ENCODE results near the gene EVA1B. TPM values are rescaled to one million over a fixed set of nuclear protein-coding genes. Genes with fewer than 3 reads are reported as not detected.

Gene EVA1B
- total and polyA plus RNA-seq, 2 of the 4 experiments (the other 2 are of a cell fraction), result 49.8 to 64.6 TPM

- ChIA-PET CTCF (interaction anchor here (0.8 to 2.3 kb wide), 5 partner anchors 17 to 218 kb away, joined by 3 to 15 read pairs (median 5); partner anchors contain the start of gene TRAPPC3), POLR2A (ENCODE audit: unreplicated experiment) (no interaction called here)
- TF ChIP-seq MAZ (IDR thresholded peaks at IDR 0.05; ENCODE audit: borderline replicate concordance, low read depth, low read length) (no peak), POLR2A (IDR thresholded peaks at IDR 0.05; ENCODE audit: low read depth, low read length) (no peak), SMC3 (IDR thresholded peaks at IDR 0.05; ENCODE audit: low read depth, low read length) (no peak), MAFK (IDR thresholded peaks at IDR 0.05; ENCODE audit: low read depth, low read length) (no peak), FOS (IDR thresholded peaks at IDR 0.05; ENCODE audit: low read depth, low read length) (no peak), BHLHE40 (IDR thresholded peaks at IDR 0.05; ENCODE audit: low read depth, low read length) (no peak), ELK1 (IDR thresholded peaks at IDR 0.05; ENCODE audit: borderline replicate concordance, low read depth, low read length) (no peak), RCOR1 (IDR thresholded peaks at IDR 0.05; ENCODE audit: insufficient replicate concordance, low read length) (no peak), CTCF (conservative IDR thresholded peaks at IDR 0.05; ENCODE audit: low read depth, low read length) (no peak), NFE2L2 (IDR thresholded peaks at IDR 0.05; ENCODE audit: low read depth, low read length) (no peak), MXI1 (IDR thresholded peaks at IDR 0.05; ENCODE audit: borderline replicate concordance, low read depth, low read length) (no peak), CEBPB (IDR thresholded peaks at IDR 0.05; ENCODE audit: low read depth, low read length) (no peak), USF2 (IDR thresholded peaks at IDR 0.05; ENCODE audit: low read depth, low read length) (no peak), CHD1 (IDR thresholded peaks at IDR 0.05; ENCODE audit: low read depth, low read length) (no peak)
- Histone ChIP-seq H3K36me3 (ENCODE audit: control insufficient read depth, insufficient read depth, low read length) (peaks cover 13% of the 10 kb centered on the region), H4K5ac (ENCODE audit: low read depth, low read length) (no peak overlapping the region), H4K20me1 (ENCODE audit: insufficient read depth, low read length) (peaks cover 10% of the 10 kb centered on the region; the same call in 1 of the 2 replicates), H3K27ac (ENCODE audit: insufficient read depth, low read length) (no peak overlapping the region), H3K9me3 (ENCODE audit: control insufficient read depth, insufficient read depth, low read length) (no peaks in the 10 kb centered on the region), H3K9ac (ENCODE audit: low read depth, low read length) (no peak overlapping the region), H4K91ac (ENCODE audit: insufficient read depth, low read depth, low read length) (no peak overlapping the region), H3K4me2 (ENCODE audit: low read depth, low read length) (no peak overlapping the region), H3K23ac (ENCODE audit: low read depth, low read length) (no peak overlapping the region), H2BK20ac (ENCODE audit: low read depth, low read length) (no peak overlapping the region), H3K4me3 (ENCODE audit: insufficient read depth, low read depth, low read length) (no peak overlapping the region), H2BK5ac (ENCODE audit: low read depth, low read length, poor library complexity, severe bottlenecking) (no peak overlapping the region), H3K27me3 (ENCODE audit: control insufficient read depth, insufficient read depth, low read length) (no peaks in the 10 kb centered on the region), H4K8ac (ENCODE audit: low read depth in 2 of 2, low read length in 2 of 2) (no peak overlapping the region), H3K18ac (ENCODE audit: low read depth, low read length) (no peak overlapping the region), H2AK9ac (replicated peaks; ENCODE audit: low read depth, low read length, poor library complexity) (no peak overlapping the region), H2BK15ac (ENCODE audit: low read depth, low read length) (no peak overlapping the region), H3K14ac (replicated peaks; ENCODE audit: low read depth, low read length) (no peak overlapping the region), H2AK5ac (ENCODE audit: low read depth, low read length) (no peak overlapping the region), H3K56ac (ENCODE audit: extremely low read depth, insufficient read depth, low read length) (no peak overlapping the region; the same call in 1 of the 2 replicates), H2BK120ac (ENCODE audit: low read depth, low read length) (no peak overlapping the region), H3K4ac (ENCODE audit: low read depth, low read length) (no peak overlapping the region), H2AFZ (replicated peaks; ENCODE audit: low read length, poor library complexity) (no peak overlapping the region), H3K79me1 (ENCODE audit: low read depth in 1 of 2, low read length in 2 of 2) (peaks cover 6 to 76% of the 10 kb centered on the region in 2 experiments; a peak in 3 of 4 replicates), H3K9me1 (ENCODE audit: insufficient read depth, low read length) (peaks cover 20% of the 10 kb centered on the region), H3K4me1 (ENCODE audit: control insufficient read depth, insufficient read depth, low read length) (peaks cover 18% of the 10 kb centered on the region)
- 100% methylated on average over 1 of the region's 4 CpGs; no CpG with 5 or more reads in 1 of the 2 experiments for WGBS, 2 experiments (ENCODE audit: extremely low coverage in 2 of 2, insufficient read length in 1 of 2)
- no TSS peak for BruUV-seq (replicated peaks)
- in situ Hi-C loops (cut with MboI; ENCODE audit: low sequenced_read_pairs) (no loop called here), dilution Hi-C loops (cut with HindIII; ENCODE audit: low sequenced_read_pairs, unreplicated experiment) (no loop called here), intact Hi-C loops (cut with micrococcal nuclease) (loop anchor here (2.0 to 5.0 kb wide), 2 partner anchors 15 to 45 kb away; partner anchors contain the start of gene EVA1B)
- ATAC-seq (ENCODE audit: low read depth) (no peak), DNase-seq (no peak)
Measured at GRCh38 chr1:36367798-36368197, 44.4 kb upstream of the EVA1B start.

Measured in IMR-90 (cell line).